Fibroblast of skin of right quadriceps (primary cell): Measurements from ENCODE around the gene ADCY1.
A peak's percentile ranks its signal among the peaks of the same experiment; 100 is the strongest.
"Not testable (repeated sequence)": the region's sequence is repeated elsewhere in the genome, so short reads cannot be mapped to it uniquely, and the experiment has no call there.

Source experiments
- DNase-seq: peaks from one replicate; pipeline ENCODE4 v3.0.0-alpha.2; 2013

Gene ADCY1

GRCh38 chr7:45715471-45716352 is 141.5 kb downstream of the ADCY1 start:
- DNase-seq: no peak

GRCh38 chr7:45716380-45717203 is 142.4 kb downstream of the ADCY1 start:
- DNase-seq: no peak

- no peak for DNase-seq
Measured at GRCh38 chr7:45717537-45718235, 143.5 kb downstream of the ADCY1 start.

- peak; percentile 46 for DNase-seq
Measured at GRCh38 chr7:45718464-45719330, 144.5 kb downstream of the ADCY1 start.

GRCh38 chr7:45720989-45721388 is 146.8 kb downstream of the ADCY1 start:
- no peak for DNase-seq

- no peak for DNase-seq
Measured at GRCh38 chr7:45721686-45722598, 147.8 kb downstream of the ADCY1 start.

GRCh38 chr7:45725231-45725630 is 151.1 kb downstream of the ADCY1 start:
- DNase-seq: not testable (repeated sequence)

- DNase-seq: no peak
Measured at GRCh38 chr7:45726883-45727282, 152.7 kb downstream of the ADCY1 start.

GRCh38 chr7:45731692-45732443 is 157.7 kb downstream of the ADCY1 start:
- peak; percentile 93 for DNase-seq

- DNase-seq: not testable (repeated sequence)
Measured at GRCh38 chr7:45738920-45739319, 164.8 kb downstream of the ADCY1 start.

GRCh38 chr7:45740573-45740972 is 166.4 kb downstream of the ADCY1 start:
- DNase-seq: not testable (repeated sequence)

- not testable (repeated sequence) for DNase-seq
Measured at GRCh38 chr7:45748976-45749375, 174.8 kb downstream of the ADCY1 start.

- DNase-seq: not testable (repeated sequence)
Measured at GRCh38 chr7:45751352-45751751, 177.2 kb downstream of the ADCY1 start.

GRCh38 chr7:45756333-45756732 is 182.2 kb downstream of the ADCY1 start:
- DNase-seq: not testable (repeated sequence)

- not testable (repeated sequence) for DNase-seq
Measured at GRCh38 chr7:45756757-45757156, 182.6 kb downstream of the ADCY1 start.

- DNase-seq: peak; percentile 15
Measured at GRCh38 chr7:45759464-45759863, 185.3 kb downstream of the ADCY1 start.

- peak; percentile 97 for DNase-seq
Measured at GRCh38 chr7:45761545-45762205, 187.5 kb downstream of the ADCY1 start.

- DNase-seq: peak; percentile 31
Measured at GRCh38 chr7:45762225-45762994, 188.2 kb downstream of the ADCY1 start.
